NCI-H146 treated with DMSO at 0.1 percent for 48 hours (cell line): ENCODE measurements around the gene TTC28.

ENCODE experiments used
- DNase-seq: peaks from one replicate; lab custom pipeline; 2025; ENCODE audit not compliant: unreplicated experiment; lab: John Stamatoyannopoulos, UW

Gene TTC28

DNA sequence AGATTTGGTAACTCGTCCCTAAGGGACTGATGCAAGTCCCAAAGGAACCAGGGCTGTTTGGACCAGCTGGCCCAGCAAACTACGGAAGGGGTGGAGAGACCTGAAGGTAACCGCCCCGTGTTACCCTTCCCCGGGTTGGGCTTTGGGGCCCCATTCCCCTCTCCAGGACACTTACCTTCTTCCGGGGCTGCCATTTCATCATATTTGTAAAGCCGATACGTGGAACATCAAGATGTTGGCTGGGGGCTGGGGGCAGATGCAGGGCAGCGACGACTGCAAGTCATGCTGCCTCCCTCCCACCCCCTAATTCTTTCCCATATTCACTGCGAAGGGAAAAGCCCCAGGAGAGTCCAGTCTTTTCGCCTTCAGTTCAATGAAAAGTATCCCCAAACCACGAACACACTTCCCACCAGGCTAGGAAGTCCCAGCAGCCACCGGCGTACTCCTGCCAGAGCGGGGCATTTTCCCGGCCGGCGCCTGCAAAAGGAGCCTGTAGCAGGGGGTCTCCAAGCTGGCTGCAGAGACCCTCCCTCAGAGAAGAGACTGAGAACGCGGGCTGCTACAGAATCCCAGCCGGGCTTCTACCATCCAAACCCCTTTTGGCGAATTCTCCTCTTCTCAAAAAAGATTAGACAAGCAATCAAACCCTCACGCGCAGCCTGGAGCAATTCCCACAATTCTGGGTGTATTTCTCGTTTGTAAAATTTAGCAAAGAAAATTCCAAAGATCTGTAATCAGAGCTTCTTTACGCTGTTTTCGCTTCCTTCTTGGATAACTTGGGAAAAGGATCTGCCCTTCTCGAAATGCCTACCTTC, 236.7 kb downstream of the TTC28 start:
- no peak for DNase-seq

DNA sequence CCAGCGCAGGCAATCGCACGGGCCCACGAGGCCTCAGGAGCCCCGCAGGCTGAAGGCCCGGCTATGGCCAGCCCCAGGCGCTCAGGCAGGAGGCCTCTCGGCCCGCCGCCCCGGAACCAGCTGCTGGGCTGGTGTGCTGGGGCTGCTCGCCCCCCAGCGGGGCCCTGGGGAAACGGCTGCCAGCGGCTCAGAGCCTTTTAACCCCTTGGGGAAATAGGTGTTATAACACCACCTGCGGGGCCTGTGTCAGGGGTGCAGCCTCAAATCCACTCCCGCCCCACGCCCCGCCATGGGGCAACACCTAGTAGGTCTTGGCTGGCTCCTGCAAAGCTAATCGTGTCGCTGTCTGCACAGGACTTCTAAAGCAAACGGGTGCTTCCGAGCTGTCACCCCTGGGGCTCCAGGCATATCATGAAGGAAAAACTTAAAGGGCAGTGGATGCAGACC, 237.4 kb downstream of the TTC28 start:
- DNase-seq: no peak

DNA sequence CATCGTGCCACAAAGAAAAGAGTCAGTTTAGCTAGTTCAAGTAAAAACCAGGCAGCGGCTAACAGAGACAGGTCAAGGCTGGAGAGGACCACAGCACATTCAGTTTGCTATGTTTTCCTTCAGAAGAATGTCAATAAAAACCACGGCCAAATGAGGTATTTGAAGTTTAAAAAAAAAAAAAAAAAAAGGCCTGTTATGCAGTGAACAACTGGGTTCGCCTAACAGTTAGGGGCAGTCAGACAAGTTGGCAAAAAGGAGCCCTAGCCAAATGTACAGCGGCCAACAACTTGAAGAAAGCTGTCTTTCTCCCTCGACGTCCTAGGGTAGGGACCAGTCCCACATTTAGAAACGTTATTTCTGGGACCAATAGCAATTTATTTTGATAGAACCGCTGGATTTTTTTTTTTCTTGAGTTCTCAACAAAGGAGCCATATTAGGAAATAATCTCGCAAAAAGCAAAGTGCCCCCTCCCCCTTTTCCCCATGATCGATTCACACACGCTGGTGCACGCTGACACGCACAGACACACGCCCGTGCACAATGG, 237.8 kb downstream of the TTC28 start:
- DNase-seq: no peak

DNA sequence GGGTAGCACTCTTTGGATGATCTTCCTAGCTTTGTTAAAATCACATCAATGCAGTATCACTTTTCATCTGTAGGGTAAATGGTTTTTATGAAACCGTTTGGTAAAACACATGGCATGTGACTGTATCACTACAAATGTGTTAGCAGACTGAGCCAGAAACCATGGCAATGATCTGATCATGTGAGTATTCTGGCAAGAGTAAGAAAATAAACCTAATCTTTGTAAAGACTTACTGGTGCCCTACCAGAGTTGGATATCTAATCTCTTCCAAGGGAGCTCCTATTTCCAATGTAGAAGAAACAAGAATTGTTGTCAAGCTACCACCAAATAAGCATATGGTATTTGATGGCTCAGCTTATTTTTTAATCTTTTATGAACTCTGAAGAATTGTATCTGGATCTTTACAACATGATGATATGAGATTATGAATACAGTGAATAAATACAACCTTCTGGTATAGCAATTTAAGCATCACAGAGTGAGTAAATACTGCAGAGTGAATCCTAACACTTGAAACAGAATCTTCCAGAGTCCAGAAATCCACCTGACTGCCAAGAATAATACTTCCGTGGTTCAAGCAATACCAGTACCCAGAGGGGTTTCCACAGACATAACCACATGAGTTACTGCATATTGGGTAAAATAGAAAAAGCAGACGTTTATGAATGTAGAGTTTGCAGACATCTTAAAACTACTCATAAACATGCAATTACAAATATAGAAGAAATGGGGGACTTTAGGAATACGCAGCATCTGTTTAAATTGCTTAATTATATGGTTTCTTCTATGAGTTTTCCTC, 238.8 kb downstream of the TTC28 start:
- DNase-seq: no peak

DNA sequence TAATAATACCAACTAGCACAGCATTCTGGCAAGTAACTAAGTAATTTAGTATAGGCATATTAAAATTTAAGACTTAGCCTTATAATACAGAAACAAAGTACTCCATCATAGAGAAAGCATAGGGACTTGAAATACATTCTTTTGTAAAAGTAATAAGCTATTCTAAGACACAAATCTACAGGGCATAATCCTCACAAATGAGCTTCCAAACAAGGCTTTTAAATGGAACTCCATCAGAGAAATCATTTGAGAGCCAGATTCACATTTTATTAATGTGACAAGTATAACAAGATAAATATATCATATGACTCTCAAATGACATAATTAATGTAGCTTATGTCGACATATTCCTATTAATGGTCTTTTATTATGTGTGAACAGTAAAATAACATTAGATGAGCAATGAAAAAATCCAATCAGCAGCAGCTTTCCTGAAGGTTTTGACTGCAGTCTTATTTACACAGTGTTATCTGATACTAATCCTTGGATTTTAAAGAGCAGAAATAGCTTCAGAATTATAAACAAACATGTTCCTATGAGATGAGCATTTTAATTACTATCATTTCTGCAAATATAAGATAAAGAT, 241.4 kb downstream of the TTC28 start:
- DNase-seq: peak; percentile 43

DNA sequence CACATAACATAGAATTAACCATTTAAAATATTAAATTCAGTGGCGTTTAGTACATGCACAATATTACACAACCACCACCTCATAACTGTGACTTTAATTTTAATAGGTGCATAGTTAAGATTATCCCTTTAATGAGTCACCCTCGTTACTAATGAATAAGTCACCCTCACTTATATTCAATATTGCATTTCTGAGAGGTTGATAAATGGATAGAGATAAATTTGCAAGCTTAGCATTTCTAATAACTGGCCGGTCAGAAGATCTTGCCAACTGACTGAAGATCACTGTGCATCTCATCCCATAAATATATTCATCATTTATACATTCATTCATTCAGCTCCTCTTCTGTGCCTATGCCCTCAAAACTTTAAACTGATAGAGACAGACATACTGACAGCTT, 243.7 kb downstream of the TTC28 start:
- DNase-seq: no peak

DNA sequence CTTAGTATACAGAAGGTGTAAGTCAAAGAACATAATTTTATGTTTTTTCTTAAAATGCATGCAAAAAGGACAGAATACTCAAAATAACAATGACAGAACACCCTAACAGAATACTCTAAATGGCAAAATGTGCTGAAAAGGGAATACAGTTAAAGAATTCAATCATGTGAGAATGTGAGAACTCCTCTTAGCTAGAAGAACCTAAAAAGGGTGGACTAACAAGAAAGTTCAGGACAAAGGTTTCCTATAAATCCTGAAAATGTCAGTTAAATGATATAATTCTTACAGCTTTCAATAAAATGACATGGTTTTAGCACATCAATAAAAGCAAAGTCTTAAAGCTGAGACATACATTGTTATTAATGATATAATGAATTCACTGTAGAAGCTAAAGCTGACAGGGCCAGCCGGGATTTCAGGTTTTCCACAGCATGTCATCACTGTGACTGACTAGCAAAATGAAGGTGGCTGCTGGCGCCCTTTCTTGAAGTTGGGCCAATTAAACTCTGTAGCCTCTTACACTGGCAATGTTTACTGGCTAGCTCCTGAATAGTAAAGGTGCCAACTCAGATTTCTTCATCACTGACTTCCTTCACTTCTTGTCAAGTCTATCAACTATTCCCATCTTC, 244.4 kb downstream of the TTC28 start:
- DNase-seq: no peak

DNA sequence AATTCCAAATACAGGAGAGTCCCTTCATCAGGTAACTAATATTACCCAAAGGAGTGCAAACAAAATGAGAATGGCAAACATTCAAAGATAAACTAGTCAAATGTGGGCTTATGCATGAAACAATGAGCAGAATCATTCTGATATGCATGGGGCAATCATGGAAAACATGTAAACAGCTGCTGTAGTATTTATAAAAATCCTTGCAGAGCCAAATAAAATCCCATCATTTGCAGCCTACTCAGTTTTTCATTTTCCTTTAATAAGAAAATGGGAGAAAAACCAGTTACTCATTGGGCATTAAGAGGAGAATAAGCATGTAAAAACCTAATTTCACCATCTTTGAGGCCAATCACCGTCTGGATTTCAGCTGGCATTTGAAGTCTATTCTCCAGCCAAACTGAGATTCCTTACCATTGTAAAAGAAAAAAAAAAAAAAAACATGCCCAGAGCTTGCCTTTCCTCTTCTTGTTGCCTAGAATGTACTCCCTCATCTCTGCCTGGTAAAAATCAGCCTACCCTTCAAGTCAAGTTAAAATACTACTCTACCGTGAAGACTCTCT, 249.1 kb downstream of the TTC28 start:
- no peak for DNase-seq

DNA sequence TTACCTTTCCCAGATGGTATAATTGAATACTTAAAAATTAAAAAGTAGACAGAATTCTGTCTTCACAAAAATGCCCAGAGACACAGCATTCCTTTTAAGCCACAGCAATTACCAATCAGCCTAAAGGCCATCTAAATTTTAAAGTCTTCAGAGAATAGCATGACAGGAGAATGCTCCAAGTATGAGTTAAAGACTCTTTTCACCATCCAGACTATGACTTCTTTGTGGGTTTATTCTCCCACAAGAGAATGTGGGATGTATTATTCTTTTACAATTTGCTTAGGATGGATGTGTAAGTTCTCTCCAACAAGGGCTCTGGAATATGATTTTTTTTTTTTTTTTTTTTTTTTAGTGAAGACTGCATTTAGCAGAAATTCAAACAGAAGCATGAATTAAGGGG, 249.9 kb downstream of the TTC28 start:
- DNase-seq: no peak

DNA sequence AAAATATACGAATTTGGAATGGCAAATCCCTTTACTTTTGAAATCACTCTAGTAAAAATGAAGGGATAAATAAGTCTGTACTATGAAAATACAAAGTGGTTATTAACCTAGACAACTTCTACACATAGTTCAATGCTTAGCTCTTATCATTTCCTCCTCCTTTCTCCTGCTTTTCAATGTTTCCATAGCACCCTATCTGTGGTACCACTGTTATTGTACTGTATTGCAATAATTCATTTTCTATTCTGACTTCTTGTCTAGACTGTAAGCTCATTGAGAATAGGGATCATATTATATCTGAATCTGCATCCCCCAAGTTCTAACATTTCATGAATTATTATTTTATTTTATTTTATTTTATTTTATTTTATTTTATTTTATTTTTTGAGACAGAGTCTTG, 251.4 kb downstream of the TTC28 start:
- no peak for DNase-seq

DNA sequence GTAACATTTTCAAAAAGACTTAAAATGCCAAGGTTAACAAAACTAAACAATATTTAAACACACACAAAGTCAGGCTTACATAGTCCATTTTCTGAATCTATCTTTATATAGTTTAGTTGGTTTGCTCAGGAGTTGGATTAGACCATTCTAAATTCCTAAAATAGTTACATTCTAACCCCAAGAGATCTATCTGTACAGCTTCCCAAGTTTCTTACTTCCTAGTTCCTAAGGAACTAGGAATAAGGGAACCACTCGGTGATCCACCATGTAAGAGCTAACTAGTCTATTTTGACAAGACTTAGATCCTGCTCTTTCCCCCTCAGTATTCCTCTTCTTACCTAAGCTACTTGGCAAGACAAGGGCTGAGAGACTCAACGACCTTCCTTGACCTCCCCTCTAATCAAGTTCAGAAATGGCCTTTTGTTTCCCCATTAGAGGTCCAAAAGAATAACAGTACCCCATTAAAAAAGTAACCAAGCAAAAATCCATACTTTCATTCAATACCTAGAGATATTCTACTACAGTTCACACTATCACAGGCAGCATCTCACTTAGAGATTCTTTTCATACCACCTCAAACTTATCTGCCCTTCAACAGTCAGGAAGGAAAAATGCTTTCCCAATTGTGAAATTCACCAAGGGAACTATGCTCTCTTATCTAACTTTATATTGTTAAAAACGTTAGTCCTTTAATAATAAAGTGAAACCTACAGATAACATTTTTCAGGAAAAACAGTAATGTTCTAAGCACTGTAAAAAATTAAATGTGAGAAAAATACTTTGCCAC, 253.1 kb downstream of the TTC28 start:
- DNase-seq: no peak

DNA sequence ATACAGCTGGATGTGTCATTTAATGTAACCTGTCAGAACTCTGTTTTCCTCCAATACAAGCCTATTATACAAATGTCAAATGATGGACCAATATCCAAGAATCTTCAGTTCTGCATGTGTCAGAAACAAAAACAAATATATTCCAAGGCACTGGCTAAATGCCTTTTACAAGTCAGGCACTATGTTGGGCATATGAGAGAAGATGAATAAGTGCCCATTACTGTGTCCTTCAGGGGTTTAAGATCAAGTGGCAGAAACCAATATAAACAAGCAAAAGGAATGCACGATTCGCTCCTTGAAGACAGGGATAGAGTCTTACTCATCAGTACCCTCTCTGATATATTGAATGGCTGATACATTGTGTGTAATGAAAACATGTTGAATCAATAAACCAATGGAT, 254.4 kb downstream of the TTC28 start:
- DNase-seq: no peak

DNA sequence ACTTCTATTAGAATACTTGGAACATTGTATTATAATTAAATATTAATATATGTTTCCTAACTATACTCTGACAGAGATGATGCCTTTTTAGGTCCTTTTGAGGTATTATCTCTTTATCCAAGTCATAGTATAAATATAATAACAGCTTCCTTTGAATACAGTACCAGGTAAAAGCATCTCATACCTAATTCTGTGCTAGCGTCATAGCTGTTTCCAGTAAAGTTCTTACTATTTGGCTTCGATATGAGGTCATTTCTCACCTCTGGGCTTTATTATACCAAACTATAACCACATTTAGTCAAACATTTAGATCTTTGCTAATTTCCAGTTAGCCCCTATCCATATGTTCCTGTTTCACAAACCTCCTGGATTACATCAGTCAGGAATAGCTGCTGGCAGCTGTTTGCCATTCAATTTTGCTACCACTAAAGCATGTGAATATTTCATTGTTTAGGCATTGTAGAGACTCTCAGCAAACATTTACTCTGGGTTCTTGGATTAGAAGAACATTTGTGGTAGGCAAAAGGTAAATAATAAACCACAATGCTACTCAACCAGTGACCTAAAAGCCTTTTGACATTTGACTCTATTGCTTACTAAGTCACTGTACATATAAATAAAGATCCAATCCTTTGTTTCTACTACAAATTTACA, 255.1 kb downstream of the TTC28 start:
- peak; percentile 57 for DNase-seq

DNA sequence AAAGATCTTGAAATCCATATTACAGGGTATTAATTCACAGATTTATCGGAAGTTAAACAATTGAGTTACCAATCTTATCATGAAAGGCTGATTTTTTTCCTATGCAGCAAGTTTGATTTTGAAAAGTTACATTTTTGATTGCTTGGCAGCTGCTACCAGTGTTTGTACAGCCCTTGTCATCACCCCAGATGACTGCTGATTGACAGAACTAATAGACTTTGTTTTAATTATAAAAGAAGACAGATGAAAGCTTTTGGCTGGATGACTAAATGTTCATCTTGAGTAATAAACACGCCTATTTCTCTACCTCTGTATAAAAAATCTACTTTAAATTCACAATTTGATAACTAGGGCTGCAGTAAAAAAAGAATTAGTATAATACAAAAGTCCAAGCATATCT, 259.7 kb downstream of the TTC28 start:
- DNase-seq: no peak

DNA sequence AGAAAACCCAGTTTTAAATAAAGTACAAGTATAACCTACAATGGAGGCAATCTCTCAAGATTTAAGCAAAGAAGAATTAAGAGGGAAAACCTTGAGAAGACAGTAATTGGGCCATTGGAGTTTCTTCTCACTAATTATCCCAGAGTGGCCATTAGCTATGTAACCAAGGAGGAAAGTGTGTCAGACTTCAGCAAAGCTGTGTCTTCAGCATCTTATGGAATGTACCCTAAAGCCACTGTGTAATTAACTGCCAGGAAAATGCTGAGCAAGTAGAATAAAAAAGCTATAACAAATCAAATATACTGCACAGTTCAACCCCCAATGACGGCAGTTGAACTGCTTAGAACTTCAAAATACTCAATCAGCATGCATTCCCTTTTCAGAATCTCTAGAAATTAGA, 261.6 kb downstream of the TTC28 start:
- no peak for DNase-seq

DNA sequence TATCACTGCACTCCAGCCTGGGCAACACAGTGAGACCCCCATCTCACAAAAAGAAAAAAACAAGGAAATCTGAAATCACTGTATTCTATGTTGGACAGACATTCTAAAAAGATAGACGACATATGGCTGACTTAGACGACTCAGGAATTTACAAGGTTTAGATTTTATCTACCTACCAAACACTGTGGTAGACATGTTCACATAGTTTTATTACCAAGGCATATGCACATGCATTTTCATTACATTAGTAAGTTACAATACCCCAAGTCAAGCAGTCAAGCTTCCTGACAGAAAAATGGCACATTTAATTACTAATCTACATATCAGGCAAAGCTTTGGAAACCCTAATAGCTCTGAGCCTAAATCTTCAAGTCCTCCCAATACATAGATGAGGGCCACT, 262.2 kb downstream of the TTC28 start:
- DNase-seq: no peak

DNA sequence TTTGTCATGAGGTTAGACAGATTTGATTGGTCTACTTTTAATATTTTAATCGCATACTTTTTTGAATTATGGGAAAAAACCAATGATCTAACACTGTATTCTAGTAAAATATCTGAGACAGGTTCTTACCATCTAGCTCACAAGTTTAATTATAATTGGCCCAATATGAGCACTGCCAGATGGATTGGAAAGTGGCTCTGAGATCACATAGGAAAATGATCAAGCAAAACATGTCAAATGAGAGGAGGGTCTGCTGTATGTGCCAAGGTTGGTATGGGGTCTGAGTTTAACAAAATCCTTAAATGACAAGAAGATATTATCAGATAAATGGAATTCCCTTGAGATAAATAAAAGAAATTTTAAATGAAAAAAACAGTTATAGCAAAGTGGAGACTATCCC, 264.7 kb downstream of the TTC28 start:
- no peak for DNase-seq

DNA sequence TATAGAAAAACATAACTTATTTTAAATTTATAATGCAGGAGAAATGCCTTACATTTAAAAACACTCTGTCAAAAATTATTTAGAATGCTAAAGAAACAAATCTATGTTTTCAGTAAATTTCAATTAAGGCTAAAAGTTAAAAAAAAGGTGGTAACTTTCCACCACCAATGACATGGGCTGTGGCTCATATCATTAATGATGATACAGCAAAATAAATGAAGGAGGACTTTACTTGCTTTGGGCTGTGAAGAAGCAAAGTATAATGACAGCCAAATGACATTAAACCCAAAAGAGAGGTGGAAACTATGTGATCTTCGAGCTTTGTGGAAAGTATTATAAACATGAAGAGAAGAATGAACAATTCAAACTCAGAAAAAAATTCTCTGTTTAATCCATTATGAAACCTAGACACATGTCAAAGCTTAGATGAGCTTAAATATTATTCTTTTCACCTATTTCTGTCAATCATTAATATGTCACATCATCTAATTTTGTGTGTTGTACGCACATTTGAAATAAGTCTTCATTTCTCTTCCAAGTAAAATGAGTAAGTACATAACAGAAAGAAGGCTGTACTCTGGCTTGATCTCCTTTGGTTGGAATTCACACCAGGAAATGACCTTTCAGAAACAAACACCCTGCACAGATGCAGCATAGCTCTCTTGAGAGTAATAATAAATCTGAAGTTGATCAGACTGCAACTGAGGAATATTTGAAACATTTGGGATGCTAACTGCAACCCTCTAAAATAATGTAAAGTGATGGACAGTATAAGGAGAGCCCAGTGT, 265.8 kb downstream of the TTC28 start:
- DNase-seq: no peak

DNA sequence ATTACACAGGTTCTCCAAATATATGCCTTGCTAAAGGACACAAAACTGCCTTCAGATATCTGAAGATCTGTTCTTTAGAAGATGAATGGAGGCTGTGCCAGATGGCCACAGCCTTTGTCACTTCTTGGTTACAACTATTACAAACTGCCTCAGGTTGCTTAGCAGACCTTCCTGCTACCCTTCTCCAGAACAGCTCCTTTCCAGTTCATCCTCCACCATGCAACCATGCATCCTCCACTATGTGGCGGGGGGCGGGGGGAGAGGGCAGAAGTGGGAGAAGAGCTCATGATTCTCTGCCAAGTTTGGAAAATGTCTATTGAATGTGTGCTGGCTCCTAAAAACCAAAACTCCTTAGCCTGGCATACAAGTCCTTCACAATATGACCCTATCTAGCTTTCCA, 267.5 kb downstream of the TTC28 start:
- DNase-seq: no peak
